Choroid plexus epithelial cell (primary cell): Measurements from ENCODE around the gene ACOT11.

Source experiments
- DNase-seq: peaks from one replicate; pipeline ENCODE4 v3.0.0-alpha.2; 2010; ENCODE audit warnings: low read depth
- H3K4me3 ChIP-seq: 2 replicates; pipeline ENCODE4 v1.5.1; 2011; ENCODE audit warnings: low read depth, mild to moderate bottlenecking, control low read depth, low read length, moderate library complexity
- TF ChIP-seq, protein P1 (sequence below): conservative IDR thresholded peaks from 2 replicates; pipeline ENCODE4 v1.5.1; 2011; ENCODE audit warnings: low read depth, mild to moderate bottlenecking, control low read depth, inconsistent platforms, low read length, moderate library complexity

ACOT11 gene

DNA sequence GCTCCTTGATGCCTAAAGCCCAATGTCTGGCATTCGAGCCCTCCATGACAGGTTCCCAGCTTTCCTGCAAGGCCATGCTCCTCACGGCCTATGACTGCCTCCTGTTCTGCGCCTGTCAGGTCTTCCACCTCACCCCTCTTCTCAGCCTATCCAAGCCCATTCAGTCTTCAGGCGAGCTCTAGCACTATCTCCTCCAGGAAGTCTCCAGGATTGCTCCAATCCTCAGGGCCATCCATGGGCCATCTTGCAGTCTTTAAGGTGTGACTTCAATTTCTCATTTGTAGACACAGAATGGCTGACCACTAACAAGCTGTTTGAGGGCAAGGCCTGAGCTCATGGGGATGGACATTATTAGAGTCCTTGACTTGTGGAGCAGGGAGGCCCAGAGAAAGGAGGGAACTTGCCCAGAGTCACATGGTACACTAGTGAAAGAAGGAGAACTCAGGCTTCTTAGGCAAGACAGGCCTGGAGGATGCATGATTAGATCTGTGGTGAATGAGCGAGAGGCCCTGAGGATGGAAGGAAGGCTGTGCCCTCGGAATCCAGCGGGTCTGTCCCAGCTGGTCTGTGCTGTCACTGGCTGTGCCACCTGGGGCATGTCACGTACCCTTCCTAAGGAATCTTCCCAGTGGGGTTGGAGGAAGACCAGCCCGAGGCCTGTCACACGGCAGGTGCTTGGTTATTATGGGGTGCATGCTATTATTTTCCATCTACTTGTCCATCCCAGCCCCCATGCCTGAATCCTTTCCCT lies 1.2 kb upstream of the ACOT11 start:
- TF ChIP-seq, protein P1, sequence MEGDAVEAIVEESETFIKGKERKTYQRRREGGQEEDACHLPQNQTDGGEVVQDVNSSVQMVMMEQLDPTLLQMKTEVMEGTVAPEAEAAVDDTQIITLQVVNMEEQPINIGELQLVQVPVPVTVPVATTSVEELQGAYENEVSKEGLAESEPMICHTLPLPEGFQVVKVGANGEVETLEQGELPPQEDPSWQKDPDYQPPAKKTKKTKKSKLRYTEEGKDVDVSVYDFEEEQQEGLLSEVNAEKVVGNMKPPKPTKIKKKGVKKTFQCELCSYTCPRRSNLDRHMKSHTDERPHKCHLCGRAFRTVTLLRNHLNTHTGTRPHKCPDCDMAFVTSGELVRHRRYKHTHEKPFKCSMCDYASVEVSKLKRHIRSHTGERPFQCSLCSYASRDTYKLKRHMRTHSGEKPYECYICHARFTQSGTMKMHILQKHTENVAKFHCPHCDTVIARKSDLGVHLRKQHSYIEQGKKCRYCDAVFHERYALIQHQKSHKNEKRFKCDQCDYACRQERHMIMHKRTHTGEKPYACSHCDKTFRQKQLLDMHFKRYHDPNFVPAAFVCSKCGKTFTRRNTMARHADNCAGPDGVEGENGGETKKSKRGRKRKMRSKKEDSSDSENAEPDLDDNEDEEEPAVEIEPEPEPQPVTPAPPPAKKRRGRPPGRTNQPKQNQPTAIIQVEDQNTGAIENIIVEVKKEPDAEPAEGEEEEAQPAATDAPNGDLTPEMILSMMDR: no peak
- DNase-seq: peak; percentile 8

GRCh38 chr1:54548389-54549044 lies 489 bp downstream of the ACOT11 start:
- DNase-seq: no peak
- H3K4me3 ChIP-seq: no peak overlapping the region
- TF ChIP-seq, protein P1: no peak

More for the DNA sequence above, 1.2 kb upstream of the ACOT11 start:
- H3K4me3 ChIP-seq: no peak overlapping the region

DNA sequence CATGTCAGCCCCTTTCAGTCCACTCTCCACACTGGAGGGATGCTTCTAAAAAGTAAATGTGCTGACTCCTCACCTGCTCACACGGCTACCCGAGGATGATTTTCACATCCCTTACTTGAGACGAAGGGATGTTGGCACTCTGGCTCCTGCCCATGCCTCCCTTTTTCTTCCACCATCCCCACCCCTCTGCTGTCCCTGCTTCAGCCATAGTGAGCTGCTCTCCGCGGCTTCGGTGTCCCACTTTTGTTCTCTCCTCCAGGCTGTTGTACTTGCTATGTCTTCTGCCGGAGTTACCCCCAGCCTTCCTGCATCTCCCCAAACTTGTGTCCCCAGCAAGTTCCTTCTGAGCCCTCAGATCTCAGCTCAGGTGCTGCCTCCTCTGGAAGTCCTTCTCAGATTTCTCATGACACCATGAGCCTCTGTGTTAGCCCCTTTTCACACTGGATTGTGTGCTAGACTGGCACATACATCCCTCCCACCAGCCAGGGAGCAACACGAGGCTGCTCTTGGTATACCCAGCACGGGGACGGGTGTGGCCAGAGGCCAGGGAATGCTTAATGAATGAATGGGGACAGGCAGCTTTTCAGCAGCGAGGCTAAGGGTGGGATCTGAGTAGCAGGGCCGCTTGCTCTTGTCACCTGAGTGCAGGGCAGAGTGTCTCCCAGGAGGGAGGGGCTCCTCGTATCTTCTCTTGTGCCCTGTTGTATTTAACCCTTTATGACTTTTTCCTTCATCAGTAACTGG lies 1.3 kb downstream of the ACOT11 start:
- no peak overlapping the region for H3K4me3 ChIP-seq
- DNase-seq: no peak
- TF ChIP-seq, protein P1: no peak

- TF ChIP-seq, protein P1: no peak
- no peak overlapping the region for H3K4me3 ChIP-seq
- no peak for DNase-seq
Observed at GRCh38 chr1:54551891-54552290, 3.9 kb downstream of the ACOT11 start.

DNA sequence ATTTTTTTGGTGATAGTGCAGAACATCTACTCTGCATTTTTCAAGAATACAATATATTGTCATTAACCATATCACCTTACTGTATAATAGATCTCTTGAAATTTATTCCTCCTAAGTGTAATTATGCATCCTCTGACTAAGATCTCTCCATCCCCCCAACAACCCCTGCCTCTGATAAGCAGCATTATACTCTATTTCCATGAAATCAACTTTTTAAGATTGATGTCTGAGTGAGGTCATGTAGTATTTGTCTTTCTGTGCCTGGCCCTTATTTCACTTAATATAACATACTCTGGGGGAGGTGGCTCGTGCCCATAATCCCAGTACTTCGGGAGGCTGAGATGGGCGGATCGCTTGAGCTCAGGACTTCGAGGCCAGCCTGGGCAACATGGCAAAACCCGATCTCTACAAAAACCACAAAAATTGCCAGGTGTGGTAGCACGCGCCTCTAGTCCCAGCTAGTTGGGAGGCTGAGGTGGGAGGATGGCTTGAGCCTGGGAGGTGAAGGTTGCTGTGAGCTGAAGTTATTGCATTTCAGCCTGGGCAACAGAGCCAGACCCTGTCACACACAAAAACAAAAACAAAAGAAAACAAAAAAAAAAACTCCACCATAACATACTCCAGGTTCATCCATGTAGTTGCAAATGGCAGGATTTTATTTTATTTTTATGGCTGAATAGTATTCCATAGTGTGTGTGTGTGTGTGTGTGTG lies 5.7 kb downstream of the ACOT11 start:
- H3K4me3 ChIP-seq: no peak overlapping the region
- TF ChIP-seq, protein P1: no peak
- no peak for DNase-seq

DNA sequence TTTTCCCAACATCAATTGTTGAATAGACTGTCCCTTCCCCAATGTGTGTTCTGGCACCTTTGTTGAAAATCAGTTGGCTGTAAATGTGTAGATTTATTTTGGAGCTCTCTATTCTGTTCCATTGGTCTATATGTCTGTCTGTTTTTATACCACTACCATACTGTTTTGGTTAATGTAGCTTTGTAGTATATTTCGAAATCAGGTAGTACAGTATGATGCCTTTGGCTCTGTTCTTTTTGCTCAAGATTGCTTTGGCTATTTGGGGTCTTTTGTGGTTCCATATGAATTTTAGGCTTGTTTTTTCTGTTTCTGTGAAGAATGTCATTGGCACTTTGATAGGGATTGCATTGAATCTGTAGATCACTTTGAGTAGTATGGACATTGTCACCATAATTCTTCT lies 8.1 kb downstream of the ACOT11 start:
- DNase-seq: no peak
- TF ChIP-seq, protein P1: no peak
- no peak overlapping the region for H3K4me3 ChIP-seq
